Right atrium auricular region (tissue), 2 donors: ENCODE data around the gene FBRSL1. TPM values are rescaled to one million over a fixed set of nuclear protein-coding genes. Genes with fewer than 3 reads are reported as not detected.

Source experiments
- DNase-seq: peaks from one replicate; pipeline ENCODE4 v3.0.0-alpha.2; 2019; ENCODE audit warnings: low spot score
- H3K27ac ChIP-seq, 2 donors: fragments of 200-600 bp; sonication (generic); 1 replicate in 1 of 2; 2 replicates in 1 of 2; pipeline ENCODE4 v1.5.1; 2016 to 2019
- H3K27me3 ChIP-seq, 2 donors: fragments of 200-600 bp; sonication (generic); one replicate each; pipeline versions ENCODE4 v1.5.1 to v1.6.0; 2017 to 2019
- H3K36me3 ChIP-seq: fragments of 200-600 bp; sonication (generic); one replicate; pipeline ENCODE4 v1.5.1; 2016
- H3K4me1 ChIP-seq, 2 donors: fragments of 200-600 bp; sonication (generic); one replicate each; pipeline versions ENCODE4 v1.5.1 to v1.6.0; 2017 to 2019
- H3K4me3 ChIP-seq, 2 donors: fragments of 200-600 bp; sonication (generic); 1 replicate in 1 of 2; 2 replicates in 1 of 2; pipeline ENCODE4 v1.5.1; 2017 to 2019; ENCODE audit warnings: mild to moderate bottlenecking in 1 of 2, moderate library complexity in 1 of 2
- H3K9me3 ChIP-seq, 2 donors: fragments of 200-600 bp; sonication (generic); one replicate each; pipeline ENCODE4 v1.5.1; 2019
- total RNA-seq, 2 donors: library from RNA; depleted of rRNA; stranded (reverse); fragments of >200 nt; gene quantifications; one replicate each; pipeline ENCODE4 v1.1.0, GENCODE V29; 2016
- TF ChIP-seq, protein P1 (sequence below), 2 donors: fragments of 200-600 bp; sonication (generic); IDR thresholded peaks; one replicate each; pipeline ENCODE4 v1.5.1; 2019; ENCODE audit warnings: antibody characterized with exemption in 2 of 2

The FBRSL1 gene
- total RNA-seq, 2 donors from 2014 or later, result 19.3 to 20.4 TPM

GRCh38 chr12:132537836-132538662 lies 48.1 kb downstream of the FBRSL1 start:
- Histone ChIP-seq H3K4me3 (no peak overlapping the region), H3K27ac (no peak overlapping the region), H3K9me3 (no peaks in the 10 kb centered on the region), H3K36me3 (peaks cover 3% of the 10 kb centered on the region), H3K27me3 (no peaks in the 10 kb centered on the region), H3K4me1 (no peaks in the 10 kb centered on the region)
- no peak for DNase-seq
- TF ChIP-seq, protein P1, sequence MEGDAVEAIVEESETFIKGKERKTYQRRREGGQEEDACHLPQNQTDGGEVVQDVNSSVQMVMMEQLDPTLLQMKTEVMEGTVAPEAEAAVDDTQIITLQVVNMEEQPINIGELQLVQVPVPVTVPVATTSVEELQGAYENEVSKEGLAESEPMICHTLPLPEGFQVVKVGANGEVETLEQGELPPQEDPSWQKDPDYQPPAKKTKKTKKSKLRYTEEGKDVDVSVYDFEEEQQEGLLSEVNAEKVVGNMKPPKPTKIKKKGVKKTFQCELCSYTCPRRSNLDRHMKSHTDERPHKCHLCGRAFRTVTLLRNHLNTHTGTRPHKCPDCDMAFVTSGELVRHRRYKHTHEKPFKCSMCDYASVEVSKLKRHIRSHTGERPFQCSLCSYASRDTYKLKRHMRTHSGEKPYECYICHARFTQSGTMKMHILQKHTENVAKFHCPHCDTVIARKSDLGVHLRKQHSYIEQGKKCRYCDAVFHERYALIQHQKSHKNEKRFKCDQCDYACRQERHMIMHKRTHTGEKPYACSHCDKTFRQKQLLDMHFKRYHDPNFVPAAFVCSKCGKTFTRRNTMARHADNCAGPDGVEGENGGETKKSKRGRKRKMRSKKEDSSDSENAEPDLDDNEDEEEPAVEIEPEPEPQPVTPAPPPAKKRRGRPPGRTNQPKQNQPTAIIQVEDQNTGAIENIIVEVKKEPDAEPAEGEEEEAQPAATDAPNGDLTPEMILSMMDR (IDR thresholded peaks at IDR 0.05), result no peak

- no peaks in the 10 kb centered on the region for H3K4me1 ChIP-seq
- TF ChIP-seq, protein P1 (IDR thresholded peaks at IDR 0.05), result no peak
- no peak for DNase-seq
- H3K9me3 ChIP-seq, result no peaks in the 10 kb centered on the region
- peaks cover 3% of the 10 kb centered on the region for H3K36me3 ChIP-seq
- H3K27ac ChIP-seq, result no peak overlapping the region
- no peaks in the 10 kb centered on the region for H3K27me3 ChIP-seq
- no peak overlapping the region for H3K4me3 ChIP-seq
These were observed 48.7 kb downstream of the FBRSL1 start for GRCh38 chr12:132538663-132538990.

GRCh38 chr12:132539016-132539773 lies 49.2 kb downstream of the FBRSL1 start:
- Histone ChIP-seq H3K36me3 (peaks cover 2% of the 10 kb centered on the region), H3K27ac (no peak overlapping the region), H3K9me3 (no peaks in the 10 kb centered on the region), H3K4me3 (no peak overlapping the region), H3K4me1 (no peaks in the 10 kb centered on the region), H3K27me3 (no peaks in the 10 kb centered on the region)
- DNase-seq, result no peak
- TF ChIP-seq, protein P1 (IDR thresholded peaks at IDR 0.05), result no peak

DNA sequence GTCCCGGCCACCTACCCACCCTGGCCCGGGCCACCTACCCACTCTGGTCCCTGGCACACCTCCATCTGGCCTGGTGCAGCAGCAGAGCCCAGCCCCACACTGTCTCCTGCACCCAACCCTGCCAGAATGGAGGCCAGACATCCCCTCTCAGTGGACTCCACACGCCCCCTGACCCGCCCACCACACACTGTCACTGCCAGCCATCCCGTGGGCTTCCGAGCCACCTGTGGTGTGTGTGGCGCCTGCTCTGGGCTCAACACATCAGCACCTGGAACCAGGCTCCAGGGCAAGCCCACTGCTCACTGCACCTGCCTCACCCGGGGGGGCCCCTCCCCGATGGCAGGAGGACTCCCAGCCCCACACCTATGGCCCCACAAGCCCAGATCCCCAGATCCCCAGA lies 50.5 kb downstream of the FBRSL1 start:
- TF ChIP-seq, protein P1 (IDR thresholded peaks at IDR 0.05), result no peak
- no peaks in the 10 kb centered on the region for H3K4me1 ChIP-seq
- H3K36me3 ChIP-seq, result no peaks in the 10 kb centered on the region
- no peaks in the 10 kb centered on the region for H3K27me3 ChIP-seq
- no peak overlapping the region for H3K4me3 ChIP-seq
- no peaks in the 10 kb centered on the region for H3K9me3 ChIP-seq
- no peak overlapping the region for H3K27ac ChIP-seq
- no peak for DNase-seq

- Histone ChIP-seq H3K36me3 (no peaks in the 10 kb centered on the region), H3K4me1 (no peaks in the 10 kb centered on the region), H3K27me3 (no peaks in the 10 kb centered on the region), H3K4me3 (no peak overlapping the region), H3K9me3 (no peaks in the 10 kb centered on the region), H3K27ac (no peak overlapping the region)
- DNase-seq, result no peak
- TF ChIP-seq, protein P1 (IDR thresholded peaks at IDR 0.05), result no peak
These were observed 51.2 kb downstream of the FBRSL1 start for GRCh38 chr12:132541200-132541599.
